SU-DHL-6 (cell line): ENCODE results near the gene THAP3.
A peak's percentile ranks its signal among the peaks of the same experiment; 100 is the strongest.

Experiments
- H2AFZ ChIP-seq: fragments of 200-600 bp; sonication (generic); 2 replicates; pipeline ENCODE4 v1.6.1; 2014; ENCODE audit warnings: low read depth, mild to moderate bottlenecking, moderate library complexity, mixed read lengths, antibody characterized with exemption, low read length; ENCODE audit not compliant: severe bottlenecking
- H3F3A ChIP-seq: fragments of 200-600 bp; shearing (Covaris generic); 2 replicates; pipeline ENCODE4 v1.6.0; 2016; ENCODE audit warnings: antibody characterized with exemption, mild to moderate bottlenecking; ENCODE audit not compliant: insufficient read depth
- H3K27ac ChIP-seq: fragments of 200-600 bp; sonication (generic); 2 replicates; pipeline ENCODE4 v1.5.1; 2016; ENCODE audit warnings: low read depth, mild to moderate bottlenecking, low read length, moderate library complexity, mixed read lengths
- H3K27me3 ChIP-seq: fragments of 200-600 bp; sonication (generic), shearing (Covaris generic); 2 replicates; pipeline ENCODE4 v1.6.0; 2014; ENCODE audit warnings: mild to moderate bottlenecking, low read length
- H3K36me3 ChIP-seq: fragments of 200-600 bp; sonication (generic); 2 replicates; pipeline ENCODE4 v1.6.1; 2014; ENCODE audit warnings: mild to moderate bottlenecking, low read length, mixed read lengths
- H3K4me2 ChIP-seq: fragments of 300-600, 200-600 bp; shearing (Covaris generic), sonication (generic); 2 replicates; pipeline ENCODE4 v1.6.0; 2014; ENCODE audit warnings: low read length, low read depth, mild to moderate bottlenecking; ENCODE audit not compliant: poor library complexity, severe bottlenecking
- H3K4me3 ChIP-seq: fragments of 200-600 bp; sonication (generic); 2 replicates; pipeline ENCODE4 v1.5.1; 2014; ENCODE audit warnings: antibody characterized with exemption, low read length, mild to moderate bottlenecking, mixed read lengths; ENCODE audit not compliant: insufficient read depth, poor library complexity, severe bottlenecking
- H3K79me2 ChIP-seq: fragments of 200-600 bp; sonication (generic); 2 replicates; pipeline ENCODE4 v1.6.1; 2014; ENCODE audit warnings: mild to moderate bottlenecking, low read length, moderate library complexity; ENCODE audit not compliant: insufficient read depth
- H3K9ac ChIP-seq: fragments of 200-600 bp; sonication (generic); 2 replicates; pipeline ENCODE4 v1.7.0; 2014; ENCODE audit warnings: mild to moderate bottlenecking, low read length
- H3K9me2 ChIP-seq: fragments of 200-600 bp; sonication (generic); replicated peaks from 2 replicates; pipeline ENCODE4 v1.6.1; 2014; ENCODE audit warnings: low read length; ENCODE audit not compliant: insufficient read depth
- H3K9me3 ChIP-seq: fragments of 200-600 bp; sonication (generic); 2 replicates; pipeline ENCODE4 v1.6.1; 2014; ENCODE audit warnings: low read length, mixed read lengths; ENCODE audit not compliant: insufficient read depth
- H4K20me1 ChIP-seq: fragments of 200-600 bp; sonication (generic); 2 replicates; pipeline ENCODE4 v1.6.1; 2014; ENCODE audit warnings: low read depth, mild to moderate bottlenecking, antibody characterized with exemption, low read length, moderate library complexity, mixed read lengths
- CTCF ChIP-seq: fragments of 200-600 bp; sonication (generic); IDR thresholded peaks from one replicate; pipeline ENCODE4 v1.5.1; 2017; ENCODE audit warnings: antibody characterized with exemption, mild to moderate bottlenecking, low read length, moderate library complexity; ENCODE audit not compliant: insufficient read depth, poor library complexity, severe bottlenecking
- EZH2phosphoT487 ChIP-seq: fragments of 200-600 bp; sonication (generic), shearing (Covaris generic); conservative IDR thresholded peaks from 2 replicates; pipeline ENCODE4 v1.6.1; 2018; ENCODE audit warnings: mild to moderate bottlenecking, antibody characterized with exemption, low read length, moderate library complexity, mixed read lengths

The THAP3 gene

DNA sequence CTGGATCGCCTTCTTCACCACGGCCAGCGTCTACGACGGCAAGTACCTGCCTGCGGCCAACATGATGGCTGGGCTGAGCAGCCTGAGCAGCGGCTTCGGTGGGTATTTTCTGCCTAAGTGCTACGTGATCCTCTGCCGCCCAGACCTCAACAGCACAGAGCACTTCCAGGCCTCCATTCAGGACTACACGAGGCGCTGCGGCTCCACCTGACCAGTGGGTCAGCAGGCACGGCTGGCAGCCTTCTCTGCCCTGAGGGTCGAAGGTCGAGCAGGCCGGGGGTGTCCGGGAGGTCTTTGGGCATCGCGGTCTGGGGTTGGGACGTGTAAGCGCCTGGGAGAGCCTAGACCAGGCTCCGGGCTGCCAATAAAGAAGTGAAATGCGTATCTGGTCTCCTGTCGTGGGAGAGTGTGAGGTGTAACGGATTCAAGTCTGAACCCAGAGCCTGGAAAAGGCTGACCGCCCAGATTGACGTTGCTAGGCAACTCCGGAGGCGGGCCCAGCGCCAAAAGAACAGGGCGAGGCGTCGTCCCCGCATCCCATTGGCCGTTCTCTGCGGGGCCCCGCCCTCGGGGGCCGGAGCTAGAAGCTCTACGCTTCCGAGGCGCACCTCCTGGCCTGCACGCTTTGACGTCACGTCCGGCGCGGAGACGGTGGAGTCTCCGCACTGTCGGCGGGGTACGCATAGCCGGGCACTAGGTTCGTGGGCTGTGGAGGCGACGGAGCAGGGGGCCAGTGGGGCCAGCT is 45.1 kb upstream of the THAP3 start, which contains the start of gene ZBTB48:
Gene ZBTB48, plus strand, starts transcription at position 621 of the 745 bp plus-strand sequence. CDS start 616 bp downstream, outside the sequence.
- peak within 1 kb of the TSS; percentile 83 for H3K4me2 ChIP-seq
- H3K36me3 ChIP-seq = no peaks in the 10 kb centered on the region
- peak within 1 kb of the TSS; percentile 82 for H3K9ac ChIP-seq
- H4K20me1 ChIP-seq = no peaks in the 10 kb centered on the region
- H3K4me3 ChIP-seq = peak within 1 kb of the TSS; percentile 81
- no peaks in the 10 kb centered on the region for H3F3A ChIP-seq
- H3K27me3 ChIP-seq = no peaks in the 10 kb centered on the region
- H3K9me2 ChIP-seq = no peaks in the 10 kb centered on the region
- H3K27ac ChIP-seq = no peak within 1 kb of the TSS
- peak within 1 kb of the TSS; percentile 99 for H2AFZ ChIP-seq
- TF ChIP-seq CTCF (no peak), EZH2phosphoT487 (no peak)
- H3K9me3 ChIP-seq = no peaks in the 10 kb centered on the region
- peaks cover 13% of the 10 kb centered on the region; the same call in 1 of the 2 replicates for H3K79me2 ChIP-seq

DNA sequence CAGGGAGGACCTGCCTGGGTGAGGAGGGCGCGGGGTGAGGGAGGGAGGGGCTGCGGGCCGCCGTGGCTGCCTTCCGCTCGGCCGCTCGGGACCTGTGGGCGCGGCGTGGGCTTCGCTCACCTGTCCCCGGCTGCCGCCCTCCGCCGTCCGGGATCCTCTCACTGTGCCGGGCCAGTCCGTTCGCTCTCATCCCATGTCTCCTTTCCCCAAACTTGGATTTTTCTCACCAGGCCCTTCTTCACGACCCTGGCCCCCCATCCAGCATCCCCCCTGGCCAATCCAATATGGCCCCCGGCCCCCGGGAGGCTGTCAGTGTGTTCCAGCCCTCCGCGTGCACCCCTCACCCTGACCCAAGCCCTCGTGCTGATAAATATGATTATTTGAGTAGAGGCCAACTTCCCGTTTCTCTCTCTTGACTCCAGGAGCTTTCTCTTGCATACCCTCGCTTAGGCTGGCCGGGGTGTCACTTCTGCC is 44.5 kb upstream of the THAP3 start:
- Histone ChIP-seq H2AFZ (peak overlapping the region; percentile 29), H3K27me3 (no peaks in the 10 kb centered on the region), H3K9me3 (no peaks in the 10 kb centered on the region), H4K20me1 (no peaks in the 10 kb centered on the region), H3K36me3 (no peaks in the 10 kb centered on the region), H3F3A (no peaks in the 10 kb centered on the region), H3K27ac (no peak overlapping the region), H3K4me2 (peak overlapping the region; percentile 83), H3K9me2 (no peaks in the 10 kb centered on the region), H3K79me2 (peaks cover 13% of the 10 kb centered on the region; the same call in 1 of the 2 replicates), H3K4me3 (peak overlapping the region; percentile 81), H3K9ac (peak overlapping the region; percentile 82)
- TF ChIP-seq EZH2phosphoT487 (no peak), CTCF (no peak)

DNA sequence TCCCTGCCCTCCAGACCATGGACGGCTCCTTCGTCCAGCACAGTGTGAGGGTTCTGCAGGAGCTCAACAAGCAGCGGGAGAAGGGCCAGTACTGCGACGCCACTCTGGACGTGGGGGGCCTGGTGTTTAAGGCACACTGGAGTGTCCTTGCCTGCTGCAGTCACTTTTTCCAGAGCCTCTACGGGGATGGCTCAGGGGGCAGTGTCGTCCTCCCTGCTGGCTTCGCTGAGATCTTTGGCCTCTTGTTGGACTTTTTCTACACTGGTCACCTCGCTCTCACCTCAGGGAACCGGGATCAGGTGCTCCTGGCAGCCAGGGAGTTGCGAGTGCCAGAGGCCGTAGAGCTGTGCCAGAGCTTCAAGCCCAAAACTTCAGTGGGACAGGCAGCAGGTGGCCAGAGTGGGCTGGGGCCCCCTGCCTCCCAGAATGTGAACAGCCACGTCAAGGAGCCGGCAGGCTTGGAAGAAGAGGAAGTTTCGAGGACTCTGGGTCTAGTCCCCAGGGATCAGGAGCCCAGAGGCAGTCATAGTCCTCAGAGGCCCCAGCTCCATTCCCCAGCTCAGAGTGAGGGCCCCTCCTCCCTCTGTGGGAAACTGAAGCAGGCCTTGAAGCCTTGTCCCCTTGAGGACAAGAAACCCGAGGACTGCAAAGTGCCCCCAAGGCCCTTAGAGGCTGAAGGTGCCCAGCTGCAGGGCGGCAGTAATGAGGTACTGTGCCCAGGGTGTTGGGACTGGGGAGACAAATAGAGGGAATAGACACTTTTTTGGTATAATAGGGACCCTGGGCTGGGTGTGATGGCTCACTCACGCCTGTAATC is 43.9 kb upstream of the THAP3 start:
- peak overlapping the region; percentile 83 for H3K4me2 ChIP-seq
- H3K9me2 ChIP-seq = no peaks in the 10 kb centered on the region
- H3K79me2 ChIP-seq = peaks cover 13% of the 10 kb centered on the region; the same call in 1 of the 2 replicates
- H3K9me3 ChIP-seq = no peaks in the 10 kb centered on the region
- no peaks in the 10 kb centered on the region for H4K20me1 ChIP-seq
- no peaks in the 10 kb centered on the region for H3K27me3 ChIP-seq
- no peak overlapping the region for H3K27ac ChIP-seq
- H2AFZ ChIP-seq = peak overlapping the region; percentile 29
- peak overlapping the region; percentile 82 for H3K9ac ChIP-seq
- peak overlapping the region; percentile 81 for H3K4me3 ChIP-seq
- no peaks in the 10 kb centered on the region for H3F3A ChIP-seq
- no peak for TF ChIP-seq EZH2phosphoT487
- TF ChIP-seq CTCF = no peak
- H3K36me3 ChIP-seq = no peaks in the 10 kb centered on the region
